GM18907 (cell line): ENCODE data around the gene EDIL3.
A peak's percentile ranks its signal among the peaks of the same experiment; 100 is the strongest.
"Not testable (repeated sequence)": the region's sequence is repeated elsewhere in the genome, so short reads cannot be mapped to it uniquely, and the experiment has no call there.

ENCODE experiments used
- ATAC-seq: cut with Tn5 transposase; IDR thresholded peaks from one replicate; pipeline ENCODE4 v1.9.1; 2021; ENCODE audit warnings: mild to moderate bottlenecking, moderate library complexity; ENCODE audit not compliant: unreplicated experiment

EDIL3 gene

DNA sequence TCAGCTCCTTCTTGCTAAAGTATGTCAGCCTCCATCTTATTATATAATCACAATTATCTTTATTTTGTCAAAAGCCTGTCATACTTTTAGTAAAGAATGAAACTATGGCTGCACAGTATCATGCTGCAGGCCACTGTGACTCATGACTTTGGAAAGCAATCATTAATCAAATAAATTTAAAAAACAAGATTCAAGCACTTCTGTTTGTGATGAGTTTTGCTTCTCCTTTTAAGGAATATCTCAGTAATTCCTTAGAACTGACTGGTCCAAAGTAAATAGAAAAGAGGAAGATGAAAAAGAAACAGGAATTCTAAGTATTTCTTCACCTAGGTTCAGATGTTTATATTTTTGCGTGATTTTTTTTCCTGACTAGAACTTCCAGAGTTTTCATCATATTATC, 83.1 kb downstream of the EDIL3 start:
- ATAC-seq, result no peak

DNA sequence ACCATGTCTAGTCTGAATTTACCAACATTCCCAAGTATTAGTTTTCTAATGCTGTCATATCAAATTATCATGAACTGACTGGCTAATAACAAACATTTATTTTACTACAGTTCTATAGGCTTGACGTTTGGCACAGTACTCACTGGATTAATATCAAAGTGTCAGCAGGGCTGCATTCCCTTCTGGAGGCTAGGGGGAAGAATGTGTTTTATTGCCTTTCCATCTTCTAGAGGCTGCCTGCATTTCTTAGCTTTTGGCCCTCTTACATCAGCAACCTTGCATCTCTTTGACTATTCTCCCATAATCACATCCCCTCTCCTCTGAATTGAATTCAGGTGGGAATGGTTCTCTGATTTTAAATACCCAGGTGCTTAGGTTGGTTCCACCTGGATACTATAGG, 84.7 kb downstream of the EDIL3 start:
- ATAC-seq, result no peak

DNA sequence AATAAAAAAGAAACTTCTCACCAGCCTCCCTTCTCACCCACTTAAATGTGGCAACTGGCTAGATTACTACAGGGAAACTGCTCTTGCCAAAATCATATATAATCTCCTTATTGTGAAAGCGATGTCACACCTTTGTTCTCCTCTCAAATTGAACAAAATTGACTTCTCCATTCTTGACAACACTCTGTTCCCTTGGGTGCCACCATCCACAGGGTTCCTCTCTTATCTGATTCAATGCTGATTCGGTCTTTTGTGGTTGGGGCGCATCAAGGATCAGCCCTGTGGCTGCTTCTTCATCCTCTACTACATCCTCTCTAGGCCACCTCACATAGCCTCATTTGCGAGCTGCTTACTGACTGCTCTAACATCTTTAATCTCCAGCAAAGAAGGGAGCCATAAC, 86.1 kb downstream of the EDIL3 start:
- ATAC-seq, result no peak

DNA sequence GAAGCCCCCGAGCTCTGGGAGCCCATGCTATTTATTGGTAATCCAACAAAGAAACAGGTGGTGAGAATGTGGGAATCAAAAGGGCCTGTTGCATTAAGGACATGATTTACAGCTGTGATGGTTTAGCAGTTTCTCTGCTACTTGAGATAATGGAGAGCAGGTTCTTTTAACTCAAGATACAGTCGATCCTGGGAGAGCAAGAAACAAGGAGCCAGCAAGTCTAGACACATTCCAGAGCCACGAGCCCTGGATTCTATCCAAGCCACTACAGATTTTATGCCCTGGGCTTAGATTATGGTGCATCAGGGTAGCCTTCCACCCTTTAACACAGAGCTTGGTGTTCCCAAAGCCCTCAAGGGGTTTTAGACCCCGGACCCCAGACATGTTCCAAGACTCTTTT, 87.0 kb downstream of the EDIL3 start:
- ATAC-seq, result not testable (repeated sequence)

DNA sequence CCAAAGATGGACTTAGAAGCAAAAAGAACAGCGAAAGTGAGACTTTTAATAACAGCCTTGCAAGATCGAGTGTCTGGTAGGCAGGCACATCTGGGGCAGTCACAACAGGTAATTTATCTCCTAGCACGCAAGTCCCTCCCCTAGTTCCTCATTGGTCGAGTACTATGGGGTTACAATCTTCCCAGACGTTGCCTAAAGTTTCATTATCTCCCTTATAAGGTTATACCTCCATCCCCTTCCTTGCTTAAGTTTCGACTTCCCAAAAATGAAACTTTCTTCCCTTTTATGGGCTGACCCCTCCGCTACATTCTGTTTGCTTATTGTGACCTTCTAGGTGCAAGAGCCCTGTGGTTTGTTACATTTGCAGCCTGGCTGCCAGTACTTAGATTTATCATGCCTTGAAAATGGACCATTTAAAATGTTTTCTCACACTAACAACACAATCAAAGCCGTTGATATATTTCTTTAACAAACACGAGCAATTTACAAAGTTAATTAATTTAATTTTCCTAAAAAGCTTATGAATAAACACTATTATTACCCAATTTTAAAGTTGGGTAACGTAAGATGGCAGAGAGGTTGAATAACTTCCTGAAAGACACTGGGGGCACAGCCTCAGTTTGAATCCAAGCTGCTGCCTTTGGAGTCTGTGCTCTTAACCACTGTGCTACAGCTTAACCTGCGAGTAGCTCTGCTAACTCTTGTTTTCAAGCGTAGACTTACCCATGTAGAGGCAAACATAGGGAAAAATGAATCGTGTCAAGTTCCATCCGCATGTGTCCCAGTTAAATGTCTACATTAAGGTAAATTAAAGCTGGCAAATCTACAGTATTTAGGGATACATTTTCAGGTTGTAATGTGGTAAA, 91.7 kb downstream of the EDIL3 start:
- no peak for ATAC-seq

DNA sequence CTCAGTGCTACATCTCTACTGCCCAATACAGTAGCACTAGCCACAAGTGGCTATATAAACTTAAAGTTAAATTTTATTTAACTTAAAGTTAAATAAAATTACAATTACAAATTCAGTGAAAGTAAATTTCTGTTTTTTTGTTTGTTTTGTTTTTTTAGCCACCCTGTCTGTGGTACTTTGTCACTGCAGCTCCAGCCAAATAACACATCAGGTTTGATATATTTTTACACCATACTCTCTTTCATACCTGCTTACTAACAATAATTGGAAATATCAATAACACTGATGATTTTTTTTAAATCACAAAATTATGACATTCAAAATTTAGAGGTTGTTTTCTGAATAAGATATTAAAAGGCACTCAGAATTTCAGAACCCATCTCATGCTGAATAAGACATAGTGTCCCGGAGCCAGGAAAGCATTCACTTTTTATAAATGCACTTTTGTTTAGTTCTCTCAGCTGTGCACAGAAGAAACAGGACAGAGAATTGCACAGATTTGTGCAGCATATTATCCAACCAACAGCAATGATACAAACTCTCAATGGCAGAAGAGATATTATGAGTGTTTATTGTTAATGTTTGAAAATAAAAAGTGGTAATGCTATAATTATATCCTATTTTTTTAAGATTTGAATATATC, 92.6 kb downstream of the EDIL3 start:
- ATAC-seq, result no peak

DNA sequence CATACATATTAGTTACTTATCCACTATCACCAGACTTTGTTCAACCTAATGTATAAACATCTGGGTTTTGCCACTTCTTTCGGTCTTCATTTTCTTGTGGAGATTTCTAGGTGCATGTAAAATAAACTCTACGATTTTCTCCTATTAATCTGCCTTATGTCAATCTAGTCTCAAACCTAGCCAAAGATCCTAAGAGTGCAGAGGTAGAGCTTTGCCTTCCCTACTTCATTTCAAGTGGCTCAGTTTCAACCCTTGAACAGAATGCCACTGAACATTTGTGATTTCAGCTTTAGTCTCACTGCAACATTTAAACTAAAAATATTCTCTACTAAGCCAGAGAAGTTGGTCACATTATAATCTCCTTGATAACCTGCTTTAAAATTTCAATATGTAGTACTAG, 94.0 kb downstream of the EDIL3 start:
- ATAC-seq, result no peak

DNA sequence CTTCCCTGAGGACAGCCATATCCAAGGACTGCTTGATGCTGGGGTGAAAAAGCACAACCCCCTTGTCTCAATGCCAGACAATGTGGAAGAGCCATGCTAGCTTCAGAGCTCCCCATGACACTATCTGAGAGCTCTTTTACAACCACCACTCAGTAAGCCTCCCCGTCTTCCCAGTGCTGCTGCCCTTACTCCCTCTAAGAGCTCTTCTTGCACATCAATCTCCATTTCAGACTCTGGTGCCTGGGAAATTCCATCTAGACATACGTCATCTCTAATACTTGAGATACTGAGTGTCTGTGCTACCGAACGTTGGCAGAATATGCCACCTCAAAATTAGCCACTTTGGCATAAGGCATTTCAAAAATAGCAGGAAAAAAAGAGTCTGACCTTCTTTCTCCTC, 94.5 kb downstream of the EDIL3 start:
- no peak for ATAC-seq

DNA sequence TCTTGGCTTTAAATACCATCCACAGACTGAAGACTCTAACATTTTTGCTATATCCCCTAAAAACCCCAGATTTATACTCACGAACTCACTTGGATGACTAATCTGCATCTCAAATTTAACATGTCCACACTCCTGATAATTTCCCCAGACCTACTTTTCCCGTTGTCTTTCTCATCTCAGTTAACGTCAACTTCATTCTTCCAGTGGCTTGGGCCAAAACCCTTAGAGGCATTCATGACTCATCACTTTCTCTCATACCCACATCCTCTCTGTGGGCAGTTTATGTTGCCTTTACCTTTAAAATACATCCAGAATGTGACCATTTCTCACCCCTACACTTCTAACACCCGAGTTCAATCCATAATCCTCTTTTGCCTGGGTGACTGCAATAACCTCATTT, 96.7 kb downstream of the EDIL3 start:
- peak; percentile 93 for ATAC-seq

DNA sequence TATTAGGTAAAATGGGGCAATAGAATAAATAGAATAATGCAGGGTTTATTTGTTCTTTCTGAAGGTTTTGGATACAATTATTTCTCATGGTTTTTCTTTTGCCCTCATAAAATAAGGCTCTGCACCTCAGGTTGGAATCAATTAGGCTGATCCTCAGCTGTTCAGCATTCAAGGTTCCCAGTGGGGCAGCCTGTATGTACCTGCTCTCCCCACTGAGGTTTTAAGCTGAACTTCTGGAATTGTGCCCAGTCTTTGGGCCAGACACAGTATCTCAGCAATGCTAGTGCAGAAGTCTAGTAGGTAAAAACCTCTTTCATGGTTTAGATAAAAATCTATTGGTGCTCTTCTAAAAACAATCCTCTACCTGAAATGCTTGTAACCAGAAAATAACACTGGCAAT, 98.0 kb downstream of the EDIL3 start:
- ATAC-seq, result no peak

DNA sequence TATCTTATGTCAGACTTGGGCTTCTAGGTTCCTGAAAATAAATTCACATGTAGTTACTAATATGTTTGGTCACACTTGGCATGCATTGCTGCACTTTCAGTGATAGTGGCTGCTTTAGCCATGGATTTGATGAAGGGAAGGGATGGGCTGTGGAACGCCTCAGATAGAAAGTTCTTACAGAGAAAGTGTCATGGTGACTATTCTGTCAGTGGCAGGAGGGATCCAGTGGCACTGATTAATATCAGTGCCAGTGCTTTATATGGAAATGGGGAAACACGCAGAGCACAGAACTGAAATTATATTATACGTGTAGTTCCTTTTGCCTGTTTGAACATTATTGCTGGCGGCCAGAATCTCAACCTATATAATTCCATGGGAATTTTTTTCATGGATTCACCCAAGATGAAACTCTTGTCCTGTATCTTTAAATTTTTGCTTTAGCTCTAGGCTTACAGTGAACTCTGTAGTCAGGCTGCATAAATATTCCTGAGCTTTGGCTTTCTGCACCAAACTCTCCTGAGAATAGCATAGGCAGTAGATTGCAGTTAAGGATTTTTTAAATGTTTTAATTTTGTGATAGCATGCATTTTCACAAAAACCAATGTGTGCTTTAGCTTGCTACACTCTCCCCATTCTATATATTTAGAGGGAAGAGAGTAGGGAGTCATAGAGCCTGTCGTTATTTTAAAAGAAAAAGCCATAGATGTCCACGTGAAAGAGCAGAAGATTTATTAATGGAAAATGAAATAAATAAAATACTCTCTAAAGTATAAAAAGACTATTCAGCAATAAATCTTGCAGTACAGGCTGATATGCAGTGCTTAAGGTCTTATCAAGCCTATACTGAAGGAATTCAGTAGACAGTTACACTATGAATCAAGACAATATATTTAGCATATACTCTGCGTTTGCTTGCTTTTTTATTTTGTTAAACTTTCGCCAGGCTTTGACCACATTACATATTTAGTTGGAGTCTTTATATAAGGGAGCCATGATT, 98.7 kb downstream of the EDIL3 start:
- ATAC-seq, result no peak

DNA sequence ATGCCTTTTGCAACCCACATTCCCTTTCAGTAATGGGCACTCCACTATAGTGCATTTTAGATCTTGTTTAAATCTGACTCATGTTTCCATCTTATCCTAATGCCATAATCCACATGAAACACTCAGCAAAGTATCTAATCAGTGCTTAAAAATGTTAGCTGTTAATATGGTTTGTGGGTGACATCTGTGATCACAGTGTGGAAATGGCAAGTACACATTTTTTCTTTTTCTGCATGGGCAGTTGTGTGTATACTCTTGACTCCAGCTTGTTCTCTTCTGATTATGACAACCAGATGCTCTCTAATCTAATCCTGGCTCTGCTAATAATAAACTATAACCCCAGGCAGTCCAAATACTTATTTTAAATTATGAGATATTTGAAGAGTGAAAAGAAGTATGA, 103.3 kb downstream of the EDIL3 start:
- ATAC-seq, result no peak

DNA sequence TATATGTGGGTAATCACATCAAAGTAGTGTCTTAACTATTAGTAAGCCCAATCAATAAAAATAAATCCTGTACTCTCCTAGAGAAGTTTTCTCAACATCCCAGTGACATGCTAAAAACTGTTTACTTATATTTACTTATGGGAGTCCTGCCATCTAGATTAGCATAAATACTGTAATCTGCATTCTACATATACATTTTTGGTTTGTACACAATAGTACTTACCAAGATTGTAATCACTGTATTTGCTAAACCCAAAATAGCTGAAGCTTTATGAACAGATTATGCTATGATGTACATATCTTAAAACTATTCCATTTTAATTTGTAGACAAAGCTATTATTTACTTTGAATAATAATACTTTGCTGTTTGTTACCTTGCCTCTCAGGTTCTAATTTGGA, 105.4 kb downstream of the EDIL3 start:
- no peak for ATAC-seq

DNA sequence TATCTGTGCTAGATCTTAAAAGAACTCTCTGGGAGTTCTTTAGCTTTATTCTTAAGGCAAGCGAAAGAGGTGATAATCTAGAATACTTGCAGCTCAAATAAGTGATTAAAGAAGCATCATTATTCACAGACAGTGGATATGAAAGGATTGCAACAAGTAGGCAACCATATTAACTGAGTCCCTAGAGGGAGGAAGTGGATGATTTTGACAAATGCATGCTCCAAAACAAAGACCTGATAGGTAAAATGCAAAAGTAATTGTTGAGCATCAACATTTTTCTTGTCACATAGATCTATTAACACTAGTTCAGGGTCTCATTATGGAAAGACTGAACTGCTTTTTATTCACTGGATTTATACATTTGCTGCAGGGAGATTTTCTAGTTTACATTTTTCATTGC, 109.1 kb downstream of the EDIL3 start:
- no peak for ATAC-seq

DNA sequence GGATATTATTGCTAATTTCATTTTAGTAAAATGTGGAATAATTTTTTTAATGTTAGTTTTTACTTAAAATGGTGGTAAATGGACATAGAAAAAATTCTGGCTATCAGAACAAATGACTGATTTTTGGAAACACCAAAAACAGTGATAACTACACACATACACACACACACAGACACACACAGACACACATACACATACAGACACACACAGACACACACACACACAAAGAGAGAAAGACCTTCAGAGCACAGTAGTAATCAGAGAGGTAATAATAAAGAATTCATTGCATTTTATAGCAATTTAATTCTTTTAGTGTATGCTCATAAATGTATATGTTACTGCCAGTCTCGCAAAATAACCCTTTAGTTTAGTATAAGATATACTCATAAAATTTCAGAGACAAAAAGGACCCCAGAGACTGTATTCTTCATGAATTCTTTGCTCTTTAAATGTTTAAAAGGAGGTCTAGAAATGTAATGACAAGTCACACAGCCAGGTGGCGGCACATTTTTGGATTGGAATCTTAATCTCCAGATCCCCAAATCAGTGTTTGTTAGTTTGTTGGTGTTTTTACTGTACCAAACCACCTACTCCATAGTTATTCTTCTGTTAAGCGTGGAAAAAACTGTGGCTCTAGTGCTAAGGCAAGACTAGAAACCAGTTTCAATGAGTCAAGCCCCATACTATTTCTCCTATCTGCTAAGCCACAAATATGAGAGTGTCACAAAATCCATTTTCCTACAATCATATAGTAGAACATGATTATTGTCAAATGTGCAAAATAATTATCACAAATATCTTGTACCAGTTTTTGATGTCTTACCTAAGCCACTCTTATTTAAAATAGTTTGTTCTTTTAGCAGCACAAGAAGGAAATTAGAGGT, 109.9 kb downstream of the EDIL3 start:
- ATAC-seq, result peak; percentile 65

DNA sequence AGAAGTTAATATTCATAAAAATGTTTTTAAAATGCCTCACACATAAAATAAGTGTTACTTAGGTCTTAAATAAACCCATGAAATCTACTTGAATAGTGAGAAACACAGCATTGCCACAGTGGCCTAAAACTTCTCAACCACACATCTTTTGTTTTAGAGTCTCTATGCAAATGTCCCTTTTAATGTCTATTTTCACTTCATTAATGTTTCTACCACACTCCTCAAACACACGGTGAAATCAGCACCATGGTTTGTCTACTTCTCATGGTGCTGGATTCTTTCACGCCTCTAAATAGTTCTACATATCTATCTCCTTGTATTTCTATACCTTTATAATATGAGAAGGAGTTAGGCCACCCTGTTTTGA, 111.2 kb downstream of the EDIL3 start:
- ATAC-seq, result no peak

DNA sequence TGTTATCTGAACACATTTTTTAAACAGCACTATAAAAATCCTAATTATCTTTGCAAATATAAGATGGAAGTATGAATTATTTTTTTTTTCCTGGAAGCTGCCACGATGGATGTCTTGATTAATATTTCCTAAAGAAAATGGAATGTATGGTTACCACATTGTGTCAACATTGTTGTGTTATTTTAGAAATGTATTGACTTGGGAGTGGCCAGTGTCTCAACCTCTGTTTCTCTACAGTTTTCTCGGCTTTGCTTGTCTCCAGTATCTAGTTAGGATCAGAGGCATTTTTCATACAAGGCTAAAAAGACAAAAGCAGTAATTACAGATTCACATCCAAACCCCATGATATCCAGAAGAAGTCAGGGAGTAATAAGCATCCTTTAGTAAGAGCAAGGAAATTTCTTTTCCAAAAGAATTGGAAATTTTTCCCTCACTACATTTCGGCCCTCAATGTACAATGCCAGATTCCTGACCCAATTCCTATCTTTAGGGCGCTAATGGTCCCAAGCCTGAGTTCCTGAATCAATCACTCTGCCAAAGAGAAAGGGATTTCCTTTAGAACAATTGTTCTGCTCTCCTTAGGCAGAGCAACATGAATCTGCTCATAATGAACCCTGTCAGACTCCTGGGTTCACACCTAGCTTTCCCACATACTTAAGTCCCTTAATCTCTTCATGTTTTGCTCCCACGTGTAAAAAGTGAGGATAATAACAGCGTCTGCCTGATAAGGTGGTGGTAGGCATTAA, 111.7 kb downstream of the EDIL3 start:
- ATAC-seq, result no peak

DNA sequence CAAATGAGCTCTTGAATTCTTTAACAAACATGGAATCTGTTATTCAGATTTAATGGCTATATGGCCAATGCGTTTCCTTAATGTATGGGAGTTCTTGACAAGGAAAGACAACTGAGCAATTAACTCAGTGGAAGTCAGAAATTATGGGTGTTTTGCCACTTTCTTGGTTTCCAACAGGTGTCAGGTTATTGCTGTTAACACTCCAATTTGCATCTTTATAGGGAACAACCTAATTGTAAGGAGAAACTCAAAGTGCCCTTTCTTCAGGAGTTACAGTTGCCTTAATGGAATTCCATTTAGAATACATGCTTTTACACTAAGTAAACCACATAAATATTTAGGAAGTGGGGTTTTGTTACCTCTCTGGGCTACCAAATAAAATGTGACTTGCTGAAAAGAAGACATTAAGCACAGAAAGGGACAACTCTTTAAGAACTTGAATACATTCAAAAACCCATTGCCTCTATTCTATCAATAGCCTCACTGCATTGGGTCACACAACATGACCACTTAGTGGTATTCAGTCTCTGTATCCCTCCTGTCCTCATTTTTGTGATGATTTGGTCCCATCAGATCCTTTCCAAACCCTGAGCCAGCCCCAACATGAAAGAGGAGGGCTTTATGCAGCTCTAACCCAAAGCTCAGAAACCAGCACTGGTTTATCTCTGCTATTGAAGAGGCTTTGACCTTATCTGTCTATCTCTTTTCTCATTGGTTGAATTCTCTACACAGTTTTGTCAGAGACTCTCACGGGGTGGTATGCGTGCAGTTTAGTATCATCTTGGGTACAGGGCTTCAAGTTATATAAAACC, 118.7 kb downstream of the EDIL3 start:
- no peak for ATAC-seq

DNA sequence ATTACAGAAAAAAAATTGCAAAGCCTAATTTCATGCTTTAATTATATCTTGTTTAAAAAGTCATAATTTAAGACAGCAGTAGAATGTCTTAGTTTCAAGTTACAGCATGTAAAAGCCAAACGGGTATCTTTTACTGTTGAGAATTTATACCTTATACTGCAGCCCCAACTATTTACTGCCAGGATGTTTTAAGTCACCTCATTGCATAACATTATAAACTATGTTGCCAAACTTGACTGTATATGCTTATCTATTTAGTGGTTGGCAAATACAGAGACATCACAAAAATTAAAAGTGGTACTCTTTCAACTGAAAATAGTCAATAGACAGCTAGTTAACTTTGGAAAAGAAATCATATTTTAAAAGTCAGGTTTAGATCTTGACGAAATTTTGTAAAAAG, 119.5 kb downstream of the EDIL3 start:
- no peak for ATAC-seq
